IMR-90 (cell line): ENCODE data around the gene IREB2. TPM values are rescaled to one million over a fixed set of nuclear protein-coding genes. Genes with fewer than 3 reads are reported as not detected.
"Not testable (repeated sequence)": the region's sequence is repeated elsewhere in the genome, so short reads cannot be mapped to it uniquely, and the experiment has no call there.

Experiments
- ATAC-seq: fragments of 200-7000 bp; cut with Tn5 transposase; 2 replicates; pipeline ENCODE4 v1.9.1; 2020; ENCODE audit warnings: low read depth, mild to moderate bottlenecking, moderate library complexity
- BruUV-seq: library from RNA; stranded (reverse); fragments of 400-500 nt; replicated peaks from 2 replicates; lab custom pipeline; 2021; lab: Mats Ljungman, UMichigan
- CTCF ChIA-PET: fragments of 300-600 bp; formaldehyde crosslinking; extraction: SDS; loops from one replicate; lab custom pipeline; 2021; ENCODE audit warnings: antibody characterized with exemption; lab: Yijun Ruan, JAX
- POLR2A ChIA-PET: fragments of 300-600 bp; sonication (Branson Sonifier 250); formaldehyde crosslinking; loops from one replicate; lab custom pipeline; 2022; ENCODE audit warnings: antibody characterized with exemption; ENCODE audit not compliant: unreplicated experiment; lab: Charles Lee
- DNase-seq: peaks from one replicate; pipeline ENCODE4 v3.0.0; 2013
- H2AFZ ChIP-seq: replicated peaks from 2 replicates; pipeline ENCODE3; 2013; ENCODE audit warnings: low read length, mild to moderate bottlenecking; ENCODE audit not compliant: poor library complexity
- H2AK5ac ChIP-seq: 2 replicates; pipeline ENCODE4 v1.6.1; 2013; ENCODE audit warnings: low read depth, low read length, inconsistent platforms
- H2AK9ac ChIP-seq: replicated peaks from 2 replicates; pipeline ENCODE3; 2013; ENCODE audit warnings: mild to moderate bottlenecking, low read depth, low read length, moderate library complexity; ENCODE audit not compliant: poor library complexity
- H2BK120ac ChIP-seq: 2 replicates; pipeline ENCODE4 v1.6.1; 2013; ENCODE audit warnings: low read depth, low read length, inconsistent platforms
- H2BK15ac ChIP-seq: 3 replicates; pipeline ENCODE4 v1.6.1; 2013; ENCODE audit warnings: low read depth, low read length, inconsistent platforms
- H2BK20ac ChIP-seq: 2 replicates; pipeline ENCODE4 v1.6.1; 2013; ENCODE audit warnings: low read depth, mild to moderate bottlenecking, inconsistent platforms, low read length, moderate library complexity
- H2BK5ac ChIP-seq: 2 replicates; pipeline ENCODE4 v1.6.1; 2013; ENCODE audit warnings: mild to moderate bottlenecking, low read depth, low read length, inconsistent platforms; ENCODE audit not compliant: poor library complexity, severe bottlenecking
- H3K14ac ChIP-seq: replicated peaks from 2 replicates; pipeline ENCODE4 v1.6.1; 2013; ENCODE audit warnings: low read depth, low read length, inconsistent platforms
- H3K18ac ChIP-seq: 2 replicates; pipeline ENCODE4 v1.6.1; 2013; ENCODE audit warnings: low read depth, low read length, control low read depth
- H3K23ac ChIP-seq: 2 replicates; pipeline ENCODE4 v1.6.1; 2013; ENCODE audit warnings: low read depth, low read length, inconsistent platforms
- H3K27ac ChIP-seq: 2 replicates; pipeline ENCODE4 v1.5.1; 2013; ENCODE audit warnings: mild to moderate bottlenecking, control low read depth, low read length; ENCODE audit not compliant: insufficient read depth
- H3K27me3 ChIP-seq: 2 replicates; pipeline ENCODE4 v1.6.1; 2013; ENCODE audit warnings: low read length; ENCODE audit not compliant: control insufficient read depth, insufficient read depth
- H3K36me3 ChIP-seq: 2 replicates; pipeline ENCODE4 v1.6.1; 2013; ENCODE audit warnings: low read length, mixed read lengths; ENCODE audit not compliant: control insufficient read depth, insufficient read depth
- H3K4ac ChIP-seq: 2 replicates; pipeline ENCODE4 v1.6.1; 2013; ENCODE audit warnings: low read depth, low read length, inconsistent platforms
- H3K4me1 ChIP-seq: 2 replicates; pipeline ENCODE4 v1.6.1; 2013; ENCODE audit warnings: low read length, mixed read lengths; ENCODE audit not compliant: control insufficient read depth, insufficient read depth
- H3K4me2 ChIP-seq: 2 replicates; pipeline ENCODE4 v1.6.1; 2013; ENCODE audit warnings: low read depth, mild to moderate bottlenecking, control low read depth, low read length, moderate library complexity
- H3K4me3 ChIP-seq: 2 replicates; pipeline ENCODE4 v1.5.1; 2013; ENCODE audit warnings: low read depth, mild to moderate bottlenecking, control low read depth, low read length, moderate library complexity; ENCODE audit not compliant: insufficient read depth
- H3K56ac ChIP-seq: 2 replicates; pipeline ENCODE4 v1.6.1; 2013; ENCODE audit warnings: low read length, inconsistent platforms; ENCODE audit not compliant: insufficient read depth; ENCODE audit errors: extremely low read depth
- H3K79me1 ChIP-seq, 2 experiments: 2 replicates each; pipeline ENCODE4 v1.6.1; 2013; ENCODE audit warnings: low read length in 2 of 2, inconsistent platforms in 1 of 2, low read depth in 1 of 2
- H3K9ac ChIP-seq: 2 replicates; pipeline ENCODE4 v1.6.1; 2013; ENCODE audit warnings: low read depth, low read length, control low read depth
- H3K9me1 ChIP-seq: 2 replicates; pipeline ENCODE4 v1.6.1; 2013; ENCODE audit warnings: low read length, inconsistent platforms; ENCODE audit not compliant: insufficient read depth
- H3K9me3 ChIP-seq: 2 replicates; pipeline ENCODE4 v1.6.1; 2013; ENCODE audit warnings: low read length; ENCODE audit not compliant: control insufficient read depth, insufficient read depth
- H4K20me1 ChIP-seq: 2 replicates; pipeline ENCODE4 v1.6.1; 2013; ENCODE audit warnings: low read length, inconsistent platforms; ENCODE audit not compliant: insufficient read depth
- H4K5ac ChIP-seq: 2 replicates; pipeline ENCODE4 v1.6.1; 2013; ENCODE audit warnings: mild to moderate bottlenecking, low read depth, low read length, control low read depth
- H4K8ac ChIP-seq, 2 experiments: 2 replicates each; pipeline ENCODE4 v1.6.1; 2013; ENCODE audit warnings: low read depth in 2 of 2, low read length in 2 of 2, control low read depth in 1 of 2, inconsistent platforms in 1 of 2
- H4K91ac ChIP-seq: 2 replicates; pipeline ENCODE4 v1.6.1; 2013; ENCODE audit warnings: low read depth, low read length, inconsistent platforms; ENCODE audit not compliant: insufficient read depth
- MAFK ChIP-seq: IDR thresholded peaks from 2 replicates; pipeline ENCODE4 v1.6.1; 2012; ENCODE audit warnings: low read depth, low read length, improper control_type of control experiment
- WGBS, 2 experiments: methylation state at CpG; one replicate each; pipeline versions ENCODE4 v1.1.5 to v1.1.7; 2013; ENCODE audit warnings: missing lambda C conversion rate in 2 of 2; ENCODE audit not compliant: insufficient read length in 1 of 2; ENCODE audit errors: extremely low coverage in 2 of 2; 5-methylcytosine and 5-hydroxymethylcytosine counted together
- dilution Hi-C: fragments of 300-500 bp; cut with HindIII; formaldehyde crosslinking; loops from one replicate; pipeline ENCODE4 v1.14.3; 2018; ENCODE audit warnings: low sequenced_read_pairs; ENCODE audit not compliant: unreplicated experiment
- in situ Hi-C: fragments of 300-500 bp; cut with MboI; formaldehyde crosslinking; loops from 3 replicates; pipeline ENCODE4 v1.14.3; 2019; ENCODE audit warnings: low sequenced_read_pairs, inconsistent platforms, mixed read lengths
- intact Hi-C: fragments of 100-400 bp; cut with micrococcal nuclease; formaldehyde crosslinking; loops from 2 replicates; pipeline ENCODE4 v1.10.0; 2022
- polyA plus RNA-seq, 3 experiments: library from polyadenylated mRNA; depleted of rRNA; stranded (reverse); fragments of >200 nt; gene quantifications; 2 replicates each; pipeline ENCODE4 v1.2.3, GENCODE V29; 2012; ENCODE audit warnings: low replicate concordance in 1 of 3
- total RNA-seq: library from RNA; depleted of rRNA; stranded (reverse); fragments of >200 nt; gene quantifications from 2 replicates; pipeline ENCODE4 v1.2.3, GENCODE V29; 2012

The IREB2 gene
- total and polyA plus RNA-seq, 2 of the 4 experiments (the other 2 are of a cell fraction) = 12.2 to 13.5 TPM

DNA sequence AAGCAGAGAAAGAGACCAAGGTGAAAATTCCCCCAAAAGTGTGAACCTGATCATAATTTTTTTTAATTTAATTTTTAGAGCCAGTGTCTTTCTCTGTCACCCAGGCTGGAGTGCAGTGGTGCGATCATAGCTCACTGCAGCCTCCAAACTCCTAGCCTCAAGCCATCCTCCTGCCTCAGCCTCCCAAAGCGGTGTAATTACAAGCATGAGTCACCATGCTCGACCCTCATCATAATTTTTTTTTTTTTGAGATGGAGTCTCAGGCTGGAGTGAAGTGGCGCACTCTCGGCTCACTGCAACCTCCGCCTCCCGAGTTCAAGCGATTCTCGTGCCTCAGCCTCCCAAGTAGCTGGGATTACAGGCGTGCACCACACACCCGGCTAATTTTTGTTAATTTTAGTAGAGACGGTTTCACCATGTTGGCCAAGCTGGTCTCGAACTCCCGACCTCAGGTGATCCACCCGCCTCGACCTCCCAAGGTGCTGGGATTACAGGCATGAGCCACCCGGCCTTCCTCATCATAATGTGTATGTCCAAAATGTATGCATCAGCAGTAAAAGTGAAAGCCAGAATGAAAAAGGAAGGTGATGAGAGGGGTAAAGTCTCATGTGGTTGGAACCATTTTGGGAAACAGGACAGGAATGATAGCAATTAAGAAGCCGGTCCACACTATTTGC lies 101.6 kb downstream of the IREB2 start:
- in situ Hi-C loops, H3K9me3 ChIP-seq, H2BK20ac ChIP-seq, BruUV-seq, H3K4me1 ChIP-seq, intact Hi-C loops, H4K20me1 ChIP-seq, DNase-seq, ATAC-seq, dilution Hi-C loops, H3K9me1 ChIP-seq, H3K27me3 ChIP-seq: not testable (repeated sequence)
- peak overlapping the region; percentile 94 for H3K9ac ChIP-seq
- peak overlapping the region; percentile 95 for H3K4me2 ChIP-seq
- peak overlapping the region; percentile 87 for H2BK5ac ChIP-seq
- peaks cover 20 to 31% of the 10 kb centered on the region in 2 experiments for H3K79me1 ChIP-seq
- H4K5ac ChIP-seq = peak overlapping the region; percentile 97
- peak overlapping the region; percentile 70; the same call in 1 of the 2 replicates for H3K18ac ChIP-seq
- H2BK120ac ChIP-seq = peak overlapping the region; percentile 73; the same call in 1 of the 2 replicates
- H2BK15ac ChIP-seq = 0 out of 3 replicates have a peak overlapping the region, but pooled peaks have one; percentile 8
- peak overlapping the region; percentile 94 for H3K14ac ChIP-seq
- H3K27ac ChIP-seq = peak overlapping the region; percentile 96
- H3K4me3 ChIP-seq = peak overlapping the region; percentile 93
- TF ChIP-seq MAFK = peak; percentile 67
- peak overlapping the region; percentile 27; the same call in 1 of the 2 replicates for H2AK5ac ChIP-seq
- H4K91ac ChIP-seq = peak overlapping the region; percentile 90
- H2AK9ac ChIP-seq = peak overlapping the region; percentile 88
- CTCF ChIA-PET = interaction anchor here (0.5 kb wide), 1 partner anchor 308 kb away, joined by 5 read pairs; no protein-coding TSS in a partner anchor
- WGBS, 2 experiments = 98% methylated on average over 7 of the region's 18 CpGs; no CpG with 5 or more reads in 1 of the 2 experiments
- peak overlapping the region; percentile 86; the same call in 1 of the 2 replicates for H3K23ac ChIP-seq
- H2AFZ ChIP-seq = peak overlapping the region; percentile 96
- H4K8ac ChIP-seq = peak overlapping the region; percentile 97 to 99
- peak overlapping the region; percentile 88 for H3K4ac ChIP-seq
- POLR2A ChIA-PET = interaction anchor here (0.6 kb wide), 1 partner anchor 9 kb away, joined by 7 read pairs; no protein-coding TSS in a partner anchor
- H3K36me3 ChIP-seq = peaks cover 12% of the 10 kb centered on the region
- H3K56ac ChIP-seq = peak overlapping the region; percentile 45; the same call in 1 of the 2 replicates
